Lower leg skin (tissue), 3 donors: ENCODE data around the gene CCDC110.

Source experiments
- POLR2A ChIP-seq, 2 donors: fragments of 450-650 bp; IDR thresholded peaks; one replicate each; pipeline ENCODE4 v1.6.1; 2016 to 2017; ENCODE audit warnings: antibody characterized with exemption in 2 of 2, mild to moderate bottlenecking in 1 of 2, moderate library complexity in 1 of 2
- TF ChIP-seq, protein P1 (sequence below), 3 donors: fragments of 450-650 bp; IDR thresholded peaks; one replicate each; pipeline ENCODE4 v1.5.1; 2016; ENCODE audit warnings: antibody characterized with exemption in 3 of 3, mild to moderate bottlenecking in 3 of 3, moderate library complexity in 2 of 3

DNA sequence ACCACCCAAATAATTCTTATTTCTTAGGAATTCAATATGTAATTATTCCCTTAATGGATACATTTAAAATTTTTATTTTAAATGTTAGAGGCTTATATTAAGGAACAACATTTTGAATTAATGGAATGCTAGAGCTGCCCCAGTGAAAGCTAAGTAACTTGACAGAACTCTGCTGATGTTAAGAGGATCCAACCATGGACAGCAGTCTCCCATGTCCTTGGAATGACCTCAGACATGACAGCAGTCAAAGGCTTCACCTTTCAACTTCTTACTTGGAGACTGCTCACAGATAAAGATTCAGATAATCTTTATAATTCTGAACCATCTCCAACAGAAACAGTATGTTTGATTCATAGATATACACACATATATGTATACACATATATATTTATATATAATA, 46.5 kb upstream of the CCDC110 start:
- TF ChIP-seq, protein P1, sequence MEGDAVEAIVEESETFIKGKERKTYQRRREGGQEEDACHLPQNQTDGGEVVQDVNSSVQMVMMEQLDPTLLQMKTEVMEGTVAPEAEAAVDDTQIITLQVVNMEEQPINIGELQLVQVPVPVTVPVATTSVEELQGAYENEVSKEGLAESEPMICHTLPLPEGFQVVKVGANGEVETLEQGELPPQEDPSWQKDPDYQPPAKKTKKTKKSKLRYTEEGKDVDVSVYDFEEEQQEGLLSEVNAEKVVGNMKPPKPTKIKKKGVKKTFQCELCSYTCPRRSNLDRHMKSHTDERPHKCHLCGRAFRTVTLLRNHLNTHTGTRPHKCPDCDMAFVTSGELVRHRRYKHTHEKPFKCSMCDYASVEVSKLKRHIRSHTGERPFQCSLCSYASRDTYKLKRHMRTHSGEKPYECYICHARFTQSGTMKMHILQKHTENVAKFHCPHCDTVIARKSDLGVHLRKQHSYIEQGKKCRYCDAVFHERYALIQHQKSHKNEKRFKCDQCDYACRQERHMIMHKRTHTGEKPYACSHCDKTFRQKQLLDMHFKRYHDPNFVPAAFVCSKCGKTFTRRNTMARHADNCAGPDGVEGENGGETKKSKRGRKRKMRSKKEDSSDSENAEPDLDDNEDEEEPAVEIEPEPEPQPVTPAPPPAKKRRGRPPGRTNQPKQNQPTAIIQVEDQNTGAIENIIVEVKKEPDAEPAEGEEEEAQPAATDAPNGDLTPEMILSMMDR (IDR thresholded peaks at IDR 0.05) = no peak
- no peak for TF ChIP-seq POLR2A (IDR thresholded peaks at IDR 0.05)
